Measurements from ENCODE around the gene MORN1.

- TF ChIP-seq POLR2A (IDR thresholded peaks at IDR 0.05) (no peak), CTCF (IDR thresholded peaks at IDR 0.05) (no peak)
Observed at GRCh38 chr1:2404142-2404889, 13.0 kb upstream of the MORN1 start.

Data from testis (tissue), 2 donors.